ENCODE results near the gene SLC9A5. TPM values are rescaled to one million over a fixed set of nuclear protein-coding genes. Genes with fewer than 3 reads are reported as not detected.

Gene SLC9A5
- total and polyA plus RNA-seq, 9 of the 15 experiments (the other 6 are each of a cell fraction or from before 2014, with no cell fraction given) = 0.06 to 3.1 (median 1.2) TPM

GRCh38 chr16:67229906-67230808, 18.6 kb upstream of the SLC9A5 start:
- BruUV-seq (replicated peaks) = no TSS peak
- ChIA-PET POLR2A (interaction anchor here (0.6 kb wide), 1 partner anchor 40 kb away, joined by 3 read pairs; the partner anchor contains the start of gene EXOC3L1), CTCF (ENCODE audit: low intra/inter-chr PET ratio) (no interaction called here)
- intact Hi-C loops (cut with micrococcal nuclease) (loop anchor here (5.0 kb wide), 1 partner anchor 38 kb away; the partner anchor contains the start of genes E2F4 and EXOC3L1), in situ Hi-C loops (cut with MboI) (no loop called here)
- no peaks in the 10 kb centered on the region for H3K9me3 ChIP-seq (replicated peaks; ENCODE audit: control insufficient read depth, insufficient read depth, low read depth, low read length)
- H3K9me1 ChIP-seq (ENCODE audit: control insufficient read depth, insufficient read depth, low read length) = no peaks in the 10 kb centered on the region
- no peak overlapping the region for H3K4me2 ChIP-seq (ENCODE audit: insufficient read depth, low read length)
- no peak for DNase-seq (ENCODE audit: extremely low read depth in 1 of 4, low spot score in 3 of 4)
- H4K20me1 ChIP-seq (replicated peaks; ENCODE audit: control insufficient read depth, insufficient read depth, low read length) = no peaks in the 10 kb centered on the region
- H2AFZ ChIP-seq (ENCODE audit: low read depth, low read length) = no peak overlapping the region
- no peaks in the 10 kb centered on the region for H3K27me3 ChIP-seq (ENCODE audit: control insufficient read depth in 2 of 2, insufficient read depth in 2 of 2, low read length in 2 of 2)
- WGBS (ENCODE audit: insufficient coverage, low coverage, missing lambda C conversion rate) = 92% methylated on average over 30 of the region's 32 CpGs
- ATAC-seq = no peak
- H3K36me3 ChIP-seq (ENCODE audit: control insufficient read depth, insufficient read depth, low read length) = peaks cover 76% of the 10 kb centered on the region; the same call in 2 of the 3 replicates
- peaks cover 21% of the 10 kb centered on the region for H3K79me2 ChIP-seq (ENCODE audit: control insufficient read depth, insufficient read depth, low read length)
- no peak overlapping the region for H3K27ac ChIP-seq (ENCODE audit: extremely low read depth, low read depth, low read length)
- no peak overlapping the region for H3K4me3 ChIP-seq
- no peak for FAIRE-seq
- no peak overlapping the region for H3K9ac ChIP-seq (ENCODE audit: insufficient read depth in 1 of 2, low read depth in 2 of 2, low read length in 2 of 2)
- peaks cover 14 to 25% of the 10 kb centered on the region in 2 experiments; a peak in 4 of 5 replicates for H3K4me1 ChIP-seq (replicated peaks in 1 of 2; ENCODE audit: control insufficient read depth in 2 of 2, insufficient read depth in 2 of 2, low read length in 2 of 2)
- TF ChIP-seq FOXA1 (IDR thresholded peaks at IDR 0.05; ENCODE audit: borderline replicate concordance) (no peak), AFF4 (CRISPR knock-in tag; IDR thresholded peaks at IDR 0.05) (no peak), STAT6 (CRISPR knock-in tag; IDR thresholded peaks at IDR 0.05) (no peak), HMG20A (CRISPR knock-in tag; conservative IDR thresholded peaks at IDR 0.05) (no peak), RBFOX2 (IDR thresholded peaks at IDR 0.05; ENCODE audit: low read depth, low read length) (peak; percentile 58; the same call in 1 of the 2 replicates), HMGN3 (IDR thresholded peaks at IDR 0.05; ENCODE audit: borderline replicate concordance, extremely low read depth, insufficient read length, low read depth, low read length) (no peak), POLR2G (IDR thresholded peaks at IDR 0.05; ENCODE audit: low read depth, low read length) (peak; percentile 63), ZNF592 (IDR thresholded peaks at IDR 0.05) (no peak)

Measured in K562 (cell line).